ENCODE data around the gene YKT6.

The YKT6 gene

GRCh38 chr7:44258423-44258760 is 57.6 kb downstream of the YKT6 start:
- no peaks in the 10 kb centered on the region for H3K36me3 ChIP-seq (ENCODE audit: insufficient read depth, low read length)
- peaks cover 8% of the 10 kb centered on the region for H3K27me3 ChIP-seq (ENCODE audit: insufficient read depth, low read length)
- H3K9me3 ChIP-seq (ENCODE audit: low read length): no peaks in the 10 kb centered on the region
- no peak overlapping the region for H3K4me3 ChIP-seq (ENCODE audit: low read length)
- H3K4me1 ChIP-seq (ENCODE audit: insufficient read depth, low read length): peaks cover 18% of the 10 kb centered on the region
- H2AFZ ChIP-seq (ENCODE audit: low read depth, low read length): no peak overlapping the region

GRCh38 chr7:44258865-44259546 is 58.2 kb downstream of the YKT6 start:
- no peaks in the 10 kb centered on the region for H3K9me3 ChIP-seq (ENCODE audit: low read length)

GRCh38 chr7:44259547-44260457 is 59.0 kb downstream of the YKT6 start:
- H3K27me3 ChIP-seq (ENCODE audit: insufficient read depth, low read length): peaks cover 20% of the 10 kb centered on the region
- no peaks in the 10 kb centered on the region for H3K36me3 ChIP-seq (ENCODE audit: insufficient read depth, low read length)
- H3K9me3 ChIP-seq (ENCODE audit: low read length): no peaks in the 10 kb centered on the region
- H2AFZ ChIP-seq (ENCODE audit: low read depth, low read length): no peak overlapping the region
- H3K4me1 ChIP-seq (ENCODE audit: insufficient read depth, low read length): peaks cover 18% of the 10 kb centered on the region
- H3K4me3 ChIP-seq (ENCODE audit: low read length): no peak overlapping the region

More at GRCh38 chr7:44258865-44259546, 58.2 kb downstream of the YKT6 start:
- no peak overlapping the region for H3K4me3 ChIP-seq (ENCODE audit: low read length)
- peaks cover 12% of the 10 kb centered on the region for H3K27me3 ChIP-seq (ENCODE audit: insufficient read depth, low read length)
- no peak overlapping the region for H2AFZ ChIP-seq (ENCODE audit: low read depth, low read length)
- no peaks in the 10 kb centered on the region for H3K36me3 ChIP-seq (ENCODE audit: insufficient read depth, low read length)
- peaks cover 18% of the 10 kb centered on the region for H3K4me1 ChIP-seq (ENCODE audit: insufficient read depth, low read length)

GRCh38 chr7:44261240-44261639 is 60.5 kb downstream of the YKT6 start:
- H3K4me1 ChIP-seq (ENCODE audit: insufficient read depth, low read length): peaks cover 18% of the 10 kb centered on the region
- no peaks in the 10 kb centered on the region for H3K9me3 ChIP-seq (ENCODE audit: low read length)
- peaks cover 30% of the 10 kb centered on the region for H3K27me3 ChIP-seq (ENCODE audit: insufficient read depth, low read length)
- H2AFZ ChIP-seq (ENCODE audit: low read depth, low read length): no peak overlapping the region
- H3K36me3 ChIP-seq (ENCODE audit: insufficient read depth, low read length): no peaks in the 10 kb centered on the region
- no peak overlapping the region for H3K4me3 ChIP-seq (ENCODE audit: low read length)

- no peak overlapping the region for H2AFZ ChIP-seq (ENCODE audit: low read depth, low read length)
- no peak overlapping the region for H3K4me3 ChIP-seq (ENCODE audit: low read length)
- peaks cover 18% of the 10 kb centered on the region for H3K4me1 ChIP-seq (ENCODE audit: insufficient read depth, low read length)
- no peaks in the 10 kb centered on the region for H3K9me3 ChIP-seq (ENCODE audit: low read length)
- no peaks in the 10 kb centered on the region for H3K36me3 ChIP-seq (ENCODE audit: insufficient read depth, low read length)
- peaks cover 38% of the 10 kb centered on the region for H3K27me3 ChIP-seq (ENCODE audit: insufficient read depth, low read length)
Observed at GRCh38 chr7:44262031-44262430, 61.3 kb downstream of the YKT6 start.

GRCh38 chr7:44263326-44264082 is 62.7 kb downstream of the YKT6 start:
- peaks cover 6% of the 10 kb centered on the region for H3K4me1 ChIP-seq (ENCODE audit: insufficient read depth, low read length)
- peaks cover 51% of the 10 kb centered on the region for H3K27me3 ChIP-seq (ENCODE audit: insufficient read depth, low read length)
- H2AFZ ChIP-seq (ENCODE audit: low read depth, low read length): no peak overlapping the region
- no peaks in the 10 kb centered on the region for H3K36me3 ChIP-seq (ENCODE audit: insufficient read depth, low read length)
- no peak overlapping the region for H3K4me3 ChIP-seq (ENCODE audit: low read length)
- no peaks in the 10 kb centered on the region for H3K9me3 ChIP-seq (ENCODE audit: low read length)

Measured in neuron (in vitro differentiated cells).